Measurements from ENCODE around the gene ZNF212. TPM values are rescaled to one million over a fixed set of nuclear protein-coding genes. Genes with fewer than 3 reads are reported as not detected.

Gene ZNF212
- 4.4 and 4.5 TPM in 2 replicates for total RNA-seq

DNA sequence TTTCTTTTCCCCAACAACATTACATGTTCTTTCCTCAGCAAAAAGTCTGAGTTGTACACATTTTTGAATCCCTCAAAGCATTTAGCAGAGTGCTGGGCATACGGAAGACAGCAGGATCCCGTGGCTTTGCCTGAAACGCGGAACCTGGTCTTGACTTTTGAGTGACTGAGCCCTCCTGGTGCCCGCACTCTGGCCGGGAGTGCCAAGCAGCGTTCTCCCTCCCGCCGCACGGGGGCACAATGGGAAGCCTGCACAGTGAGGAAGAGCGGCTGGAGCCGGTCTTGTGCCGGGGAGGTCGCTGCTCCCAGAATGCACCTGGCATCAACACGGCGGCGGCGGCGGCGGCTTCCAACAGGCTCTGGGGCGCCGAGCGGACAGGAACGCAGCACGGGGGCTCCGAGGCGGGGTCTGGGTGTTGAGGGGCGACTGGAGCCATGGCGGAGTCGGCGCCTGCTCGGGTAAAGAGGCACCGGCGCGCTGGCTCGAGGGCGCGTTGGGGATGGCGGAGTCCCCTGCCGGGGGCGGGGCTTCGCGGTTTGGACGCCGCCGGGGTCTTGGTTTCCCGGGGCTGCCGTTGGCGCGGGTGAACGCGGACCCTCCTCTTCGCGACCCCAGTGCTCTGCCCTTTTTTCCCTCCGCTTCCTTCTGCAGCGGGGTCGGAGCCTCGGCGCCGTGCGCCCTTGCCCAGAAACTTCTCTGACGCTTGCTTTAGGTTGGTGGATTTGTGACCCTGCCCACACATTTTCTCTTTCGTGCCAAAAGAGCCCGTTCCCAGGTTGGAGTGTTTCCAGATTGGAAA, at the start of gene ZNF212:
ZNF212 (plus strand) TSS at position 307 of the 799 bp plus-strand sequence; CDS start at position 435, 128 bp downstream.

DNA sequence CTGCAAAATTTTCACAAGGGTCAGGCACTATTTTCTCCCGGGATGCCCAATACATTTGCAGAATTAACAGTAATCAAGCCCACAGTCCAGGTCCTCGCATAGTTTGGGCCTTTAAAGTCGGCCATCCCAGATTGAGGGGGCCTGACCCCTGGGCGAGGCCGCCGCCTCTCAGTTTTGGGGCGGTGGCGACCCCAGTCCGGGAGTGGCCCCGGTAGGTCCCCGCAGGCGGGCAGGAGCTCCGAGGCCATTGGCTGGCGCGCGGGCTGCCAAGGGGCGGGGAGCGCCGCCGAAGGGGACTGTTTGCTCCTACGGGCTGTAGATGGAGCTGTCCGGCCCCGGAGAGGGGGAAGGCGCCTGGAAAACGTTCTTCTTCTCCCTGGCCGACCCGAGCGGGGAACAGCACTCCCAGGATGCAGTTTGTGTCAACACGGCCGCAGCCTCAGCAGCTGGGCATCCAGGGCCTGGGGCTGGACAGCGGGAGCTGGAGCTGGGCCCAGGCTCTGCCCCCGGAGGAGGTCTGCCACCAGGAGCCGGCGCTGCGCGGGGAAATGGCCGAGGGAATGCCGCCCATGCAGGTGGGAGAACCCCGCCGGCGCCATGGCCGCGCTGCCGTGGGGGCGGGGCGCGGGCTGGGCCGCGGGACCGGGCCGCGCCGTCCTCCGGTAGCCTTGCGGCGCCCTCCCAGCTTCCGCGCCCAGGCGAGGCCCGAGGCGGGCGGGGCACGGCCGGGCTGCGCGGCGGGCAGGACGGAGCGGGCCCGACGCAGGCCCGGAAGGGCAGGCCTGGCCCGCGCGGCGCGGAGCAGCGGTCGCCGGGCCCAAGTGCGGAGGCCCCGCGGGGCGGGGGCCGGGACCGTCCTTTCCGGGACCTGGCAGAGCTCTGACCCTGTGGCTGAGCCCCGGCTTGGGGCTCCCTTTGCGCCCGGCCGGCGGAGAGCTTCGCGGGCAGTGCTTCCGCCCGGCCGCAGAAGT, 44.0 kb upstream of the ZNF212 start, which contains the start of gene ZNF282:
ZNF282 (plus strand) TSS at position 367 of the 971 bp plus-strand sequence; CDS start at position 411, 44 bp downstream.

GRCh38 chr7:149261829-149262617, 22.6 kb downstream of the ZNF212 start, which contains the start of gene ZNF783:
Gene ZNF783 (plus strand): TSS chr7:149262196. CDS start chr7:149262334, 138 bp downstream.

Small RNA genes lying within 50 kb of the gene (small RNA-seq; reads per million reads assigned to genes)
- gene AC004890.1: not detected

Other genes starting within 250 kb of the ZNF212 start
- gene PDIA4, start 211.1 kb upstream of the ZNF212 start, total RNA-seq: 226 and 348 TPM in 2 replicates
- 4.4 and 7.4 TPM in 2 replicates for gene ZNF786, start 148.9 kb upstream of the ZNF212 start, total RNA-seq
- gene ZNF425, start 113.3 kb upstream of the ZNF212 start, total RNA-seq: 1.6 and 2.2 TPM in 2 replicates
- 13.2 and 17.2 TPM in 2 replicates for gene ZNF398, start 92.2 kb upstream of the ZNF212 start, total RNA-seq
- 21.3 and 38.9 TPM in 2 replicates for gene ZNF282, start 44.1 kb upstream of the ZNF212 start, total RNA-seq
- gene ZNF783, start 22.5 kb downstream of the ZNF212 start, total RNA-seq: 6.6 and 8.0 TPM in 2 replicates
- 7.7 and 9.8 TPM in 2 replicates for gene ZNF777, start 221.4 kb downstream of the ZNF212 start, total RNA-seq

Data from subcutaneous preadipocyte (primary cell).